Activated CD8-positive, alpha-beta memory T cell treated with anti-CD3 and anti-CD28 coated beads, Interleukin-2, amount 10 ng/mL, durations not matched to agents 7 days and 5 days (primary cell): ENCODE results near the gene VIPR2. TPM values are rescaled to one million over a fixed set of nuclear protein-coding genes. Genes with fewer than 3 reads are reported as not detected.
"Not testable (repeated sequence)": the region's sequence is repeated elsewhere in the genome, so short reads cannot be mapped to it uniquely, and the experiment has no call there.

Source experiments
- ATAC-seq: fragments of 150-1000 bp; cut with Tn5 transposase; one replicate; pipeline ENCODE4 v1.10.0; 2021; ENCODE audit warnings: moderate library complexity
- CTCF ChIA-PET: fragments of 350-600 bp; sonication (Branson Sonifier 250); formaldehyde crosslinking; loops from one replicate; lab custom pipeline; 2021; ENCODE audit warnings: antibody characterized with exemption; lab: Charles Lee
- DNase-seq: peaks from one replicate; pipeline ENCODE4 v3.0.0-alpha.2; 2020
- H3K27ac Mint-ChIP-seq: one replicate; pipeline ENCODE4 v1.8.0; 2021; ENCODE audit warnings: mild to moderate bottlenecking, mixed read lengths
- H3K27me3 Mint-ChIP-seq: one replicate; pipeline ENCODE4 v1.8.0; 2021; ENCODE audit warnings: mixed read lengths
- H3K36me3 Mint-ChIP-seq: one replicate; pipeline ENCODE4 v1.8.0; 2021; ENCODE audit warnings: mild to moderate bottlenecking, mixed read lengths
- H3K4me1 Mint-ChIP-seq: one replicate; pipeline ENCODE4 v1.8.0; 2021; ENCODE audit warnings: mixed read lengths
- H3K4me3 Mint-ChIP-seq: one replicate; pipeline ENCODE4 v1.8.0; 2021; ENCODE audit warnings: mild to moderate bottlenecking, moderate library complexity, mixed read lengths
- H3K9me3 Mint-ChIP-seq: one replicate; pipeline ENCODE4 v1.8.0; 2022; ENCODE audit warnings: low read depth, mixed read lengths
- total RNA-seq, 2 experiments: library from RNA; stranded (reverse); gene quantifications; one replicate each; pipeline ENCODE4 v1.2.3, GENCODE V29; 2021

Gene VIPR2
- total RNA-seq, 2 experiments from 2014 or later: 0.05 TPM; not detected in 1

- CTCF ChIA-PET: no interaction called here
Measured at GRCh38 chr7:158996214-158997109, 148.2 kb downstream of the VIPR2 start.

GRCh38 chr7:158995514-158995913, 149.2 kb downstream of the VIPR2 start:
- ATAC-seq (no peak), DNase-seq (no peak)
- CTCF ChIA-PET: no interaction called here
- H3K9me3 Mint-ChIP-seq: no peaks in the 10 kb centered on the region
- peaks cover 41% of the 10 kb centered on the region for H3K27me3 Mint-ChIP-seq
- no peaks in the 10 kb centered on the region for H3K4me1 Mint-ChIP-seq
- no peak overlapping the region for H3K4me3 Mint-ChIP-seq
- H3K27ac Mint-ChIP-seq: no peak overlapping the region
- no peaks in the 10 kb centered on the region for H3K36me3 Mint-ChIP-seq

More at GRCh38 chr7:158996214-158997109, 148.2 kb downstream of the VIPR2 start:
- no peak for ATAC-seq
- H3K27ac Mint-ChIP-seq: no peak overlapping the region
- H3K9me3 Mint-ChIP-seq: no peaks in the 10 kb centered on the region
- H3K4me1 Mint-ChIP-seq: no peaks in the 10 kb centered on the region
- peaks cover 35% of the 10 kb centered on the region for H3K27me3 Mint-ChIP-seq
- H3K36me3 Mint-ChIP-seq: no peaks in the 10 kb centered on the region
- no peak overlapping the region for H3K4me3 Mint-ChIP-seq
- DNase-seq: no peak

- ATAC-seq (no peak), DNase-seq (no peak)
- Mint-ChIP-seq H3K9me3 (no peaks in the 10 kb centered on the region), H3K4me1 (no peaks in the 10 kb centered on the region), H3K36me3 (no peaks in the 10 kb centered on the region), H3K27me3 (peaks cover 42% of the 10 kb centered on the region), H3K4me3 (no peak overlapping the region), H3K27ac (no peak overlapping the region)
- CTCF ChIA-PET: no interaction called here
Measured at GRCh38 chr7:158994687-158995086, 150.0 kb downstream of the VIPR2 start.

GRCh38 chr7:158993591-158993990, 151.1 kb downstream of the VIPR2 start:
- no peak for ATAC-seq
- H3K4me3 Mint-ChIP-seq: no peak overlapping the region
- no peaks in the 10 kb centered on the region for H3K4me1 Mint-ChIP-seq
- H3K27ac Mint-ChIP-seq: no peak overlapping the region
- H3K27me3 Mint-ChIP-seq: peaks cover 42% of the 10 kb centered on the region
- H3K36me3 Mint-ChIP-seq: no peaks in the 10 kb centered on the region
- CTCF ChIA-PET: interaction anchor here (1.0 kb wide), 1 partner anchor 9 kb away, joined by 3 read pairs; no protein-coding TSS in a partner anchor
- H3K9me3 Mint-ChIP-seq: no peaks in the 10 kb centered on the region
- DNase-seq: no peak

GRCh38 chr7:158992759-158993158, 151.9 kb downstream of the VIPR2 start:
- H3K4me1 Mint-ChIP-seq: no peaks in the 10 kb centered on the region
- H3K4me3 Mint-ChIP-seq: no peak overlapping the region
- no peak for ATAC-seq
- CTCF ChIA-PET: interaction anchor here (1.0 kb wide), 1 partner anchor 10 kb away, joined by 3 read pairs; no protein-coding TSS in a partner anchor
- no peak overlapping the region for H3K27ac Mint-ChIP-seq
- no peaks in the 10 kb centered on the region for H3K9me3 Mint-ChIP-seq
- no peaks in the 10 kb centered on the region for H3K36me3 Mint-ChIP-seq
- DNase-seq: no peak
- peaks cover 42% of the 10 kb centered on the region for H3K27me3 Mint-ChIP-seq

- no peak for DNase-seq
- H3K27ac Mint-ChIP-seq: no peak overlapping the region
- H3K9me3 Mint-ChIP-seq: no peaks in the 10 kb centered on the region
- no peak overlapping the region for H3K4me3 Mint-ChIP-seq
- H3K27me3 Mint-ChIP-seq: peaks cover 40% of the 10 kb centered on the region
- H3K36me3 Mint-ChIP-seq: no peaks in the 10 kb centered on the region
- ATAC-seq: no peak
- CTCF ChIA-PET: interaction anchor here (1.0 kb wide), 1 partner anchor 10 kb away, joined by 3 read pairs; no protein-coding TSS in a partner anchor
- H3K4me1 Mint-ChIP-seq: no peaks in the 10 kb centered on the region
Measured at GRCh38 chr7:158991824-158992621, 152.6 kb downstream of the VIPR2 start.

- no peak for DNase-seq
- Mint-ChIP-seq H3K27me3 (peaks cover 31% of the 10 kb centered on the region), H3K36me3 (peaks cover 2% of the 10 kb centered on the region), H3K4me3 (no peak overlapping the region), H3K27ac (no peak overlapping the region), H3K4me1 (no peaks in the 10 kb centered on the region), H3K9me3 (peaks cover 5% of the 10 kb centered on the region)
- CTCF ChIA-PET: no interaction called here
- no peak for ATAC-seq
Measured at GRCh38 chr7:158988996-158989395, 155.7 kb downstream of the VIPR2 start.

GRCh38 chr7:158988302-158988862, 156.3 kb downstream of the VIPR2 start:
- no peaks in the 10 kb centered on the region for H3K4me1 Mint-ChIP-seq
- ATAC-seq (no peak), DNase-seq (no peak)
- H3K36me3 Mint-ChIP-seq: peaks cover 2% of the 10 kb centered on the region
- peaks cover 25% of the 10 kb centered on the region for H3K27me3 Mint-ChIP-seq
- H3K9me3 Mint-ChIP-seq: peaks cover 5% of the 10 kb centered on the region
- CTCF ChIA-PET: no interaction called here
- no peak overlapping the region for H3K4me3 Mint-ChIP-seq
- H3K27ac Mint-ChIP-seq: no peak overlapping the region

GRCh38 chr7:158987691-158988090, 157.0 kb downstream of the VIPR2 start:
- CTCF ChIA-PET: no interaction called here

GRCh38 chr7:158985583-158985982, 159.1 kb downstream of the VIPR2 start:
- ATAC-seq (no peak), DNase-seq (no peak)
- Mint-ChIP-seq H3K4me1 (no peaks in the 10 kb centered on the region), H3K4me3 (no peak overlapping the region), H3K27me3 (peaks cover 1% of the 10 kb centered on the region), H3K9me3 (peaks cover 15% of the 10 kb centered on the region), H3K27ac (no peak overlapping the region), H3K36me3 (peaks cover 6% of the 10 kb centered on the region)
- CTCF ChIA-PET: no interaction called here

More at GRCh38 chr7:158987691-158988090, 157.0 kb downstream of the VIPR2 start:
- H3K4me1 Mint-ChIP-seq: no peaks in the 10 kb centered on the region
- DNase-seq (no peak), ATAC-seq (no peak)
- H3K27me3 Mint-ChIP-seq: peaks cover 18% of the 10 kb centered on the region
- peaks cover 3% of the 10 kb centered on the region for H3K36me3 Mint-ChIP-seq
- H3K9me3 Mint-ChIP-seq: peaks cover 5% of the 10 kb centered on the region
- H3K27ac Mint-ChIP-seq: no peak overlapping the region
- H3K4me3 Mint-ChIP-seq: no peak overlapping the region

- H3K27ac Mint-ChIP-seq, H3K4me1 Mint-ChIP-seq, H3K36me3 Mint-ChIP-seq, ATAC-seq, CTCF ChIA-PET, DNase-seq, H3K27me3 Mint-ChIP-seq, H3K4me3 Mint-ChIP-seq: not testable (repeated sequence)
- H3K9me3 Mint-ChIP-seq: peaks cover 18% of the 10 kb centered on the region
Measured at GRCh38 chr7:158984007-158984406, 160.7 kb downstream of the VIPR2 start.

GRCh38 chr7:158982080-158982479, 162.6 kb downstream of the VIPR2 start:
- H3K27me3 Mint-ChIP-seq, H3K4me1 Mint-ChIP-seq, CTCF ChIA-PET: not testable (repeated sequence)

GRCh38 chr7:158979635-158980351, 164.9 kb downstream of the VIPR2 start:
- ATAC-seq (no peak), DNase-seq (no peak)
- Mint-ChIP-seq H3K27me3 (no peaks in the 10 kb centered on the region), H3K9me3 (peaks cover 18% of the 10 kb centered on the region), H3K4me3 (no peak overlapping the region), H3K4me1 (peaks cover 17% of the 10 kb centered on the region), H3K36me3 (peaks cover 6% of the 10 kb centered on the region), H3K27ac (no peak overlapping the region)
- CTCF ChIA-PET: no interaction called here

More at GRCh38 chr7:158982080-158982479, 162.6 kb downstream of the VIPR2 start:
- DNase-seq, H3K27ac Mint-ChIP-seq, H3K4me3 Mint-ChIP-seq, H3K36me3 Mint-ChIP-seq, ATAC-seq: not testable (repeated sequence)
- peaks cover 18% of the 10 kb centered on the region for H3K9me3 Mint-ChIP-seq
